ENCODE results near the gene STPG3. TPM values are rescaled to one million over a fixed set of nuclear protein-coding genes. Genes with fewer than 3 reads are reported as not detected.

The STPG3 gene
- total and polyA plus RNA-seq, 2 of the 13 experiments (the other 11 are each of a cell fraction or from before 2014, with no cell fraction given), result not detected

DNA sequence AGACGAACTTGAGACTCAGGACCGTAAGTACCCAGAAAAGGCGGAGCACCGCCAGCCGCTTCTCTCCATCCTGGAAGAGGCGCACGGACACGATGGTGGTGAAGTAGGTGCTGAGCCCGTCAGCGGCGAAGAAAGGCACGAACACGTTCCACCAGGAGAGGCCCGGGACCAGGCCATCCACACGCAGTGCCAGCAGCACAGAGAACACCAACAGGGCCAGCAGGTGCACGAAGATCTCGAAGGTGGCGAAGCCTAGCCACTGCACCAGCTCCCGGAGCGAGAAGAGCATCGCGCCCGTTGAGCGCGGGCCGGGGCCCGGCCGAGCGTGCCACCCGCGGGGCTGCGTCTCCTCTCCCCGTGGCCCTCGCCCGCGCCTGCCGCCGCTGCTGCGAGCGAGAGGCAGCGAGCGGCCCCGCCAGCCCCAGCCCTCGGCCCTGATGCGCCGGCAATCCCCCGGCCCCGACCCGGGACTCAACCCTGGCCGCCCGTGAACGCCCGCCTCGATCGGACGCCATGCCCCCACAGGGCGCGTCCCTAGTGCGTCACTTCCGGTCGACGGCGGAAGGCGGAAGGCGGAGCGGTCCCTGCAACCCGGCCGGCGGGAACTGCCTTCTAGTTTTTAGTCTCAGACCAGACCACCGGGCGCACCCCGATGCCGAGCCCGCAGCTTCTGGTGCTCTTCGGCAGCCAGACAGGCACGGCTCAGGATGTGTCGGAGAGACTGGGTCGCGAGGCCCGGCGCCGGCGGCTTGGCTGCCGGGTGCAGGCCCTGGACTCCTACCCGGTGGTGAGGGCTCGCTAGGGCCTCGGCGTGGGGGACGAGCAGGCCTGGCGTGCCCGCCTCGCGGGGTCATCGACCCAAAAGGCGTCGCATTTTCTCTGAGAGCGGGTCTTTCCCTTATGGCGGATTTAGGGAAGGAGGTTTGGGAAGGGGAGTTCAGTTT, 45.7 kb upstream of the STPG3 start, which contains the start of the genes NDOR1 and TMEM203 (continued):
- TF ChIP-seq ZBTB20 (CRISPR knock-in tag; IDR thresholded peaks at IDR 0.05; ENCODE audit: borderline replicate concordance, low read depth), result no peak
- peak; percentile 88; the same call in 1 of the 2 replicates for TF ChIP-seq KAT7 (CRISPR knock-in tag; IDR thresholded peaks at IDR 0.05; ENCODE audit: borderline replicate concordance)
- no peak for TF ChIP-seq ZMYM2 (CRISPR knock-in tag; IDR thresholded peaks at IDR 0.05)
- peak; percentile 100 for TF ChIP-seq GATAD1 (CRISPR knock-in tag; IDR thresholded peaks at IDR 0.05)
- TF ChIP-seq FOXM1 (CRISPR knock-in tag; IDR thresholded peaks at IDR 0.05), result no peak
- 0 out of 2 replicates have a peak, but pooled peaks have one; percentile 56 for TF ChIP-seq ZNF335 (CRISPR knock-in tag; IDR thresholded peaks at IDR 0.05)
- TF ChIP-seq ZNF777 (CRISPR knock-in tag; IDR thresholded peaks at IDR 0.05), result peak; percentile 81
- TF ChIP-seq ARNT2 (CRISPR knock-in tag; IDR thresholded peaks at IDR 0.05; ENCODE audit: low read depth), result peak; percentile 90
- TF ChIP-seq FOXA1 (IDR thresholded peaks at IDR 0.05), result no peak
- TF ChIP-seq FOXA1 (CRISPR knock-in tag; IDR thresholded peaks at IDR 0.05), result peak; percentile 28; the same call in 1 of the 2 replicates
- peak; percentile 44 for TF ChIP-seq IKZF4 (CRISPR knock-in tag; IDR thresholded peaks at IDR 0.05; ENCODE audit: borderline replicate concordance, low read depth, not compliant biosample characterization)
- peak; percentile 88 for TF ChIP-seq POLR2G (IDR thresholded peaks at IDR 0.05; ENCODE audit: low read depth, low read length)
- TF ChIP-seq, protein P1, sequence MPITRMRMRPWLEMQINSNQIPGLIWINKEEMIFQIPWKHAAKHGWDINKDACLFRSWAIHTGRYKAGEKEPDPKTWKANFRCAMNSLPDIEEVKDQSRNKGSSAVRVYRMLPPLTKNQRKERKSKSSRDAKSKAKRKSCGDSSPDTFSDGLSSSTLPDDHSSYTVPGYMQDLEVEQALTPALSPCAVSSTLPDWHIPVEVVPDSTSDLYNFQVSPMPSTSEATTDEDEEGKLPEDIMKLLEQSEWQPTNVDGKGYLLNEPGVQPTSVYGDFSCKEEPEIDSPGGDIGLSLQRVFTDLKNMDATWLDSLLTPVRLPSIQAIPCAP (CRISPR knock-in tag; IDR thresholded peaks at IDR 0.05; ENCODE audit: low read depth), result no peak
- TF ChIP-seq HCFC1 (IDR thresholded peaks at IDR 0.05; ENCODE audit: low read depth, low read length), result peak; percentile 69
- TF ChIP-seq RFX1 (IDR thresholded peaks at IDR 0.05), result no peak
- TF ChIP-seq, protein P2, sequence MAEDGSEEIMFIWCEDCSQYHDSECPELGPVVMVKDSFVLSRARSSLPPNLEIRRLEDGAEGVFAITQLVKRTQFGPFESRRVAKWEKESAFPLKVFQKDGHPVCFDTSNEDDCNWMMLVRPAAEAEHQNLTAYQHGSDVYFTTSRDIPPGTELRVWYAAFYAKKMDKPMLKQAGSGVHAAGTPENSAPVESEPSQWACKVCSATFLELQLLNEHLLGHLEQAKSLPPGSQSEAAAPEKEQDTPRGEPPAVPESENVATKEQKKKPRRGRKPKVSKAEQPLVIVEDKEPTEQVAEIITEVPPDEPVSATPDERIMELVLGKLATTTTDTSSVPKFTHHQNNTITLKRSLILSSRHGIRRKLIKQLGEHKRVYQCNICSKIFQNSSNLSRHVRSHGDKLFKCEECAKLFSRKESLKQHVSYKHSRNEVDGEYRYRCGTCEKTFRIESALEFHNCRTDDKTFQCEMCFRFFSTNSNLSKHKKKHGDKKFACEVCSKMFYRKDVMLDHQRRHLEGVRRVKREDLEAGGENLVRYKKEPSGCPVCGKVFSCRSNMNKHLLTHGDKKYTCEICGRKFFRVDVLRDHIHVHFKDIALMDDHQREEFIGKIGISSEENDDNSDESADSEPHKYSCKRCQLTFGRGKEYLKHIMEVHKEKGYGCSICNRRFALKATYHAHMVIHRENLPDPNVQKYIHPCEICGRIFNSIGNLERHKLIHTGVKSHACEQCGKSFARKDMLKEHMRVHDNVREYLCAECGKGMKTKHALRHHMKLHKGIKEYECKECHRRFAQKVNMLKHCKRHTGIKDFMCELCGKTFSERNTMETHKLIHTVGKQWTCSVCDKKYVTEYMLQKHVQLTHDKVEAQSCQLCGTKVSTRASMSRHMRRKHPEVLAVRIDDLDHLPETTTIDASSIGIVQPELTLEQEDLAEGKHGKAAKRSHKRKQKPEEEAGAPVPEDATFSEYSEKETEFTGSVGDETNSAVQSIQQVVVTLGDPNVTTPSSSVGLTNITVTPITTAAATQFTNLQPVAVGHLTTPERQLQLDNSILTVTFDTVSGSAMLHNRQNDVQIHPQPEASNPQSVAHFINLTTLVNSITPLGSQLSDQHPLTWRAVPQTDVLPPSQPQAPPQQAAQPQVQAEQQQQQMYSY (CRISPR knock-in tag; IDR thresholded peaks at IDR 0.05), result peak; percentile 76; the same call in 1 of the 2 replicates
- no peak for TF ChIP-seq ZNF546 (CRISPR knock-in tag; conservative IDR thresholded peaks at IDR 0.05)
- TF ChIP-seq ZNF333 (CRISPR knock-in tag; IDR thresholded peaks at IDR 0.05; ENCODE audit: borderline replicate concordance), result peak; percentile 84; the same call in 1 of the 2 replicates
- peak; percentile 48; the same call in 1 of the 2 replicates for TF ChIP-seq MIER3 (CRISPR knock-in tag; IDR thresholded peaks at IDR 0.05; ENCODE audit: borderline replicate concordance)
- TF ChIP-seq, protein P3, sequence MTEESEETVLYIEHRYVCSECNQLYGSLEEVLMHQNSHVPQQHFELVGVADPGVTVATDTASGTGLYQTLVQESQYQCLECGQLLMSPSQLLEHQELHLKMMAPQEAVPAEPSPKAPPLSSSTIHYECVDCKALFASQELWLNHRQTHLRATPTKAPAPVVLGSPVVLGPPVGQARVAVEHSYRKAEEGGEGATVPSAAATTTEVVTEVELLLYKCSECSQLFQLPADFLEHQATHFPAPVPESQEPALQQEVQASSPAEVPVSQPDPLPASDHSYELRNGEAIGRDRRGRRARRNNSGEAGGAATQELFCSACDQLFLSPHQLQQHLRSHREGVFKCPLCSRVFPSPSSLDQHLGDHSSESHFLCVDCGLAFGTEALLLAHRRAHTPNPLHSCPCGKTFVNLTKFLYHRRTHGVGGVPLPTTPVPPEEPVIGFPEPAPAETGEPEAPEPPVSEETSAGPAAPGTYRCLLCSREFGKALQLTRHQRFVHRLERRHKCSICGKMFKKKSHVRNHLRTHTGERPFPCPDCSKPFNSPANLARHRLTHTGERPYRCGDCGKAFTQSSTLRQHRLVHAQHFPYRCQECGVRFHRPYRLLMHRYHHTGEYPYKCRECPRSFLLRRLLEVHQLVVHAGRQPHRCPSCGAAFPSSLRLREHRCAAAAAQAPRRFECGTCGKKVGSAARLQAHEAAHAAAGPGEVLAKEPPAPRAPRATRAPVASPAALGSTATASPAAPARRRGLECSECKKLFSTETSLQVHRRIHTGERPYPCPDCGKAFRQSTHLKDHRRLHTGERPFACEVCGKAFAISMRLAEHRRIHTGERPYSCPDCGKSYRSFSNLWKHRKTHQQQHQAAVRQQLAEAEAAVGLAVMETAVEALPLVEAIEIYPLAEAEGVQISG (CRISPR knock-in tag; IDR thresholded peaks at IDR 0.05), result peak; percentile 94
- no peak for TF ChIP-seq REXO4 (CRISPR knock-in tag; IDR thresholded peaks at IDR 0.05; ENCODE audit: borderline replicate concordance)

Measured in HepG2 (cell line).